GM12875 (cell line): ENCODE results near the gene SLIT3.

Experiments used
- H3K4me3 ChIP-seq: one replicate; pipeline ENCODE4 v1.5.1; 2011; ENCODE audit warnings: low read depth, low read length, control low read depth
- TF ChIP-seq, protein P1 (sequence below): IDR thresholded peaks from 2 replicates; pipeline ENCODE4 v1.5.1; 2011; ENCODE audit warnings: low read depth, mild to moderate bottlenecking, control low read depth, inconsistent platforms, low read length, moderate library complexity, borderline replicate concordance; ENCODE audit not compliant: insufficient read depth

The SLIT3 gene

GRCh38 chr5:169229342-169229892, 71.5 kb downstream of the SLIT3 start:
- H3K4me3 ChIP-seq = no peak overlapping the region
- TF ChIP-seq, protein P1, sequence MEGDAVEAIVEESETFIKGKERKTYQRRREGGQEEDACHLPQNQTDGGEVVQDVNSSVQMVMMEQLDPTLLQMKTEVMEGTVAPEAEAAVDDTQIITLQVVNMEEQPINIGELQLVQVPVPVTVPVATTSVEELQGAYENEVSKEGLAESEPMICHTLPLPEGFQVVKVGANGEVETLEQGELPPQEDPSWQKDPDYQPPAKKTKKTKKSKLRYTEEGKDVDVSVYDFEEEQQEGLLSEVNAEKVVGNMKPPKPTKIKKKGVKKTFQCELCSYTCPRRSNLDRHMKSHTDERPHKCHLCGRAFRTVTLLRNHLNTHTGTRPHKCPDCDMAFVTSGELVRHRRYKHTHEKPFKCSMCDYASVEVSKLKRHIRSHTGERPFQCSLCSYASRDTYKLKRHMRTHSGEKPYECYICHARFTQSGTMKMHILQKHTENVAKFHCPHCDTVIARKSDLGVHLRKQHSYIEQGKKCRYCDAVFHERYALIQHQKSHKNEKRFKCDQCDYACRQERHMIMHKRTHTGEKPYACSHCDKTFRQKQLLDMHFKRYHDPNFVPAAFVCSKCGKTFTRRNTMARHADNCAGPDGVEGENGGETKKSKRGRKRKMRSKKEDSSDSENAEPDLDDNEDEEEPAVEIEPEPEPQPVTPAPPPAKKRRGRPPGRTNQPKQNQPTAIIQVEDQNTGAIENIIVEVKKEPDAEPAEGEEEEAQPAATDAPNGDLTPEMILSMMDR = no peak

DNA sequence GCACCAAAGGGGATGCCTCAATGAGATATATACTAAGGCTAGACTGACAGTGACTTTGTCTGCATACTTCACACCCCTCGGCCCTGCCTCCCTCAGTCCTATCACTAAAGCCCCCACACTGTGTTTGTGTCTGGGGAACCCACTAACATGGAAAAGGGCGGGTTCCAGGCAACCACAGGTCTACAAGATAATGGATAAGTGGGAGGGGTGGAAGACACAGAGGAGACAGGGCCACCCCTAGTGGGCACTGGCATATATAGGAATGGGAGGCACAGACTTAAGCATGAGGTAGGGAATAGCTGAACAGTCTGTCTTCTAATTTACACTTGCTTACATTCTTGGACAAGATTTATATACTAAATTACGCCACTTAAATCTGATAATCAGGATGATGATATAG, 74.0 kb downstream of the SLIT3 start:
- H3K4me3 ChIP-seq = no peak overlapping the region
- TF ChIP-seq, protein P1 = no peak

- no peak overlapping the region for H3K4me3 ChIP-seq
- TF ChIP-seq, protein P1 = no peak
Measured at GRCh38 chr5:169225830-169226356, 75.0 kb downstream of the SLIT3 start.

GRCh38 chr5:169223595-169223953, 77.4 kb downstream of the SLIT3 start:
- TF ChIP-seq, protein P1 = no peak
- no peak overlapping the region for H3K4me3 ChIP-seq

GRCh38 chr5:169222934-169223594, 77.9 kb downstream of the SLIT3 start:
- no peak overlapping the region for H3K4me3 ChIP-seq
- TF ChIP-seq, protein P1 = no peak

GRCh38 chr5:169221519-169221918, 79.4 kb downstream of the SLIT3 start:
- no peak overlapping the region for H3K4me3 ChIP-seq
- TF ChIP-seq, protein P1 = no peak

DNA sequence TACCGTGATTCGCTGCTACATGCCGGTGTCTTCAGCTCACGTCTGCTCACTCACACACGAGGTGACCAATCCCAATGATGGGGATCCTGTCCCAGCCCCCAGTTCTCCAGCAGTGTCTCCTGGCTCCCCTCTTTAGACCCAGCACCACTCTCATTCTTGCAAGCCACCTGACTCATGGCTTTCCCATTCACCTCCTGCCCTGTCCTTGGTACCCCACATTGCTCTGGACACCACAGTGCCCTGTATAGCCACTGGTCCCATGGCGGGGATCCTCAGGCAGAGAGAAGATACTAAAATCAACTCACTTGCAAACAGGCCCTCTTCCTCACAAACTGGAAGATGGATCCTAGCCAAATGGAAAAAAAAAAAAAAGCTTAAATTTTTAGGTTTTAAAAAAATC, 81.0 kb downstream of the SLIT3 start:
- TF ChIP-seq, protein P1 = no peak
- no peak overlapping the region for H3K4me3 ChIP-seq
